GM18507 (cell line): ENCODE results near the gene PABPC1L.

ENCODE experiments used
- DNase-seq: peaks from one replicate; pipeline ENCODE4 v3.0.0; 2011; ENCODE audit warnings: low read depth; ENCODE audit not compliant: insufficient read length; ENCODE audit errors: extremely low spot score
- FAIRE-seq: peaks from 2 replicates; lab custom pipeline; 2011; peaks lifted over from hg19 to GRCh38; lab: Jason Lieb, UNC

PABPC1L gene

GRCh38 chr20:44961870-44962267, 52.0 kb downstream of the PABPC1L start:
- DNase-seq (no peak), FAIRE-seq (no peak)

GRCh38 chr20:44962483-44962882, 52.6 kb downstream of the PABPC1L start:
- no peak for FAIRE-seq
- no peak for DNase-seq

GRCh38 chr20:44963325-44964215, 53.7 kb downstream of the PABPC1L start:
- DNase-seq (no peak), FAIRE-seq (no peak)

- DNase-seq (no peak), FAIRE-seq (no peak)
Observed at GRCh38 chr20:44965651-44966029, 55.8 kb downstream of the PABPC1L start.

- DNase-seq (peak; percentile 71), FAIRE-seq (peak; percentile 88)
Observed at GRCh38 chr20:44966030-44966961, 56.4 kb downstream of the PABPC1L start, which contains the start of gene STK4. Gene STK4 (plus strand): TSS chr20:44966512. CDS start chr20:44966569, 57 bp downstream.

- no peak for DNase-seq
- FAIRE-seq = peak; percentile 76
Observed at GRCh38 chr20:44967207-44967807, 57.4 kb downstream of the PABPC1L start.

- DNase-seq = no peak
- FAIRE-seq = no peak
Observed at GRCh38 chr20:44969300-44969894, 59.5 kb downstream of the PABPC1L start.

GRCh38 chr20:44970243-44970757, 60.4 kb downstream of the PABPC1L start:
- FAIRE-seq = no peak
- DNase-seq = no peak

- FAIRE-seq (no peak), DNase-seq (no peak)
Observed at GRCh38 chr20:44973053-44973452, 63.2 kb downstream of the PABPC1L start.

- no peak for FAIRE-seq
- DNase-seq = no peak
Observed at GRCh38 chr20:44976698-44977097, 66.8 kb downstream of the PABPC1L start.

GRCh38 chr20:44979090-44979621, 69.3 kb downstream of the PABPC1L start:
- DNase-seq = no peak
- peak; percentile 91 for FAIRE-seq

- FAIRE-seq (no peak), DNase-seq (no peak)
Observed at GRCh38 chr20:44981736-44982406, 72.0 kb downstream of the PABPC1L start.

- FAIRE-seq (no peak), DNase-seq (no peak)
Observed at GRCh38 chr20:44983093-44983674, 73.3 kb downstream of the PABPC1L start.

- no peak for FAIRE-seq
- no peak for DNase-seq
Observed at GRCh38 chr20:44988631-44989171, 78.8 kb downstream of the PABPC1L start.
